ENCODE measurements around the gene TRA2A. TPM values are rescaled to one million over a fixed set of nuclear protein-coding genes. Genes with fewer than 3 reads are reported as not detected.

The TRA2A gene
- total RNA-seq, result 58.3 to 93.2 TPM (median 60.9 TPM) in 3 replicates
- long read RNA-seq, partial matches to known transcripts, result 0 of 5 reads
- long read RNA-seq, other reads (novel, unspliced or antisense), result 4 of 5 reads

DNA sequence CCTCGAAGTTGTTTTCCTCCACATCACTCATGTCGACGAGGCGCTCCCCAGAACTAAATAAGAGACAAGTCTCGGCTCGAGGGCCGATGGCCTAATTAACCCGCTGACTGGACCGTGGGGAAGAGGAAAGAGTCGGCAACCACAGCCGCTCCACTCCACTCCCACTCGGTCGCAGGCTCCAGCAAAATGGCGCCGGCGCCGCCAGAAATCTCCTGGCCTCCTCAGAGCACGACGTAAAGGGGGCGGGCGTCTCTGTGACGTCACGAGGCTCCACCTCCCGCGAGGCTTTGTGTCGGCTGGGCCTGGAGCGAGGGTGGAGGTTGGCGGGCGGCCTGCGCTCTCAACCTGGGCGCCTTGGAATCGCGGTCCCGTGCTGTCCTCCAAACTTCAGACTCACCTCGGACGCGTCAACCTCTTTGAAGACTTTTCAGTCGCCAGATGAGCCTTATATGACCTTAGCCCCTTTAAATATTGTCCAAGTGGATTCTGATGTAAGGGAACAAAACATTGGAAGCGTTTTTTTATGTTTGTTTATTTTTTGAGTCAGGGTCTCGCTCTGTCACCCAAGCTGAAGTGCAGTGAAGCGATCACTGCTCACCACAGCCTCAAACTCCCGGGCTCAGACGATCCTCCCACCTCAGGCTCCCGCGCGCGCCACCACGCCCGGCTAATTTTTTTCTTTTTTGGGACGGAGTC lies at the start of gene TRA2A:
TSS of gene TRA2A (minus strand) at position 188 of the 696 bp plus-strand sequence. CDS start at position 31, 157 bp downstream.
- TF ChIP-seq, protein P1, sequence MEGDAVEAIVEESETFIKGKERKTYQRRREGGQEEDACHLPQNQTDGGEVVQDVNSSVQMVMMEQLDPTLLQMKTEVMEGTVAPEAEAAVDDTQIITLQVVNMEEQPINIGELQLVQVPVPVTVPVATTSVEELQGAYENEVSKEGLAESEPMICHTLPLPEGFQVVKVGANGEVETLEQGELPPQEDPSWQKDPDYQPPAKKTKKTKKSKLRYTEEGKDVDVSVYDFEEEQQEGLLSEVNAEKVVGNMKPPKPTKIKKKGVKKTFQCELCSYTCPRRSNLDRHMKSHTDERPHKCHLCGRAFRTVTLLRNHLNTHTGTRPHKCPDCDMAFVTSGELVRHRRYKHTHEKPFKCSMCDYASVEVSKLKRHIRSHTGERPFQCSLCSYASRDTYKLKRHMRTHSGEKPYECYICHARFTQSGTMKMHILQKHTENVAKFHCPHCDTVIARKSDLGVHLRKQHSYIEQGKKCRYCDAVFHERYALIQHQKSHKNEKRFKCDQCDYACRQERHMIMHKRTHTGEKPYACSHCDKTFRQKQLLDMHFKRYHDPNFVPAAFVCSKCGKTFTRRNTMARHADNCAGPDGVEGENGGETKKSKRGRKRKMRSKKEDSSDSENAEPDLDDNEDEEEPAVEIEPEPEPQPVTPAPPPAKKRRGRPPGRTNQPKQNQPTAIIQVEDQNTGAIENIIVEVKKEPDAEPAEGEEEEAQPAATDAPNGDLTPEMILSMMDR (IDR thresholded peaks at IDR 0.05), result no peak
- Mint-ChIP-seq H3K27me3 (ENCODE audit: low read depth) (no peaks in the 10 kb centered on the region), H3K4me1 (ENCODE audit: low read depth) (peaks cover 43% of the 10 kb centered on the region), H3K36me3 (ENCODE audit: low read depth) (peaks cover 2% of the 10 kb centered on the region), H3K9me3 (ENCODE audit: low read depth) (no peaks in the 10 kb centered on the region), H3K4me3 (ENCODE audit: unreplicated experiment) (peak within 1 kb of the TSS; percentile 100), H3K27ac (ENCODE audit: unreplicated experiment) (peak within 1 kb of the TSS; percentile 100)
- DNase-seq (ENCODE audit: low spot score), result peak; percentile 97

DNA sequence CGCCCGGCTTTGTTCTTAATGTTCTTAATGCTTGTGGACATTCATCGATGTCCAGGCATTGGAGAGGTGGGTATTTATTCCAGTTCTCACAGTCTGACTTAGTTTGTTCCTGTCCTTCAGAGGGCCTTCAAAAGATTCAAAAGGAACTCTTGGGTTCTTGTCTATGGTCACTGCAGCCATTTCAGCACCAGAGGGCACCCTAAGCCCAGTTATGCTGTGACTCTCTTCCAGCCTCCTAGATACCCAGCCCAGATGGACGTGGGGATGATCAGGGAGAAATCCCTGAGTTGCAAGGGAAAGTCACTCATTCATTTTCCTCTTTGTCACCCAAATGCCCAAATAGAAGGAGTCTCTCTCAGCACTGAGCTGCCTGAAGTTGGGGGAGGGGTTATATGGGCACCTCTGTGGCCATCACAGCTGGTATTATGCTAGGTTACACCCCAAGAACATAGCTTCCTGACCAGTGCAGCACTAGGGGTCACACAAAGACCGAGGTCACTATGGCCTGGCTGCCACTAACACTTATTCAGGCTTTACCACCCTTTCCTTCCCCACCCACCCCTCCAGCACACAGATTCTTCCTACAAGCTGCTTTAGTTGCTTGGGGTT lies 38.9 kb upstream of the TRA2A start:
- Mint-ChIP-seq H3K27me3 (ENCODE audit: low read depth) (peaks cover 3% of the 10 kb centered on the region), H3K4me3 (ENCODE audit: unreplicated experiment) (no peak overlapping the region), H3K4me1 (ENCODE audit: low read depth) (no peaks in the 10 kb centered on the region), H3K9me3 (ENCODE audit: low read depth) (no peaks in the 10 kb centered on the region), H3K27ac (ENCODE audit: unreplicated experiment) (no peak overlapping the region), H3K36me3 (ENCODE audit: low read depth) (no peaks in the 10 kb centered on the region)
- TF ChIP-seq, protein P1 (IDR thresholded peaks at IDR 0.05), result peak; percentile 96
- DNase-seq (ENCODE audit: low spot score), result no peak

DNA sequence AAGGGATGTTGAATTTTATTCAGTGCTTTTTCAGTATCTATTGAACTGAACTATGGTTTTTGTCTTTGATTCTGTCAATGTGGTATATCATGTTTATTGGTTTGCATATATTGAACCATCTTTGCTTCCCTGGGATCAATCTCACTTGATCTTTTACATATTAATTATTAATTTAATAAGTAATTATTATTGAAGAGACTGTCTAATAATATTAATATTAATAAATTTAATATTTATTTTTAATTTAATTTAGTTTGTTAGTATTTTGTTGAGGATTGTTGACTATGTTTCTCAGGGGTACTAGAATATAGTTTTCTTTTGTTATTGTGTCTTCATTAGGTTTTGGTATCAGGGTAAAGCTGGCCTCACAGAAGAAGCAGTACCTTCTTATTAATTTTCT lies 26.5 kb upstream of the TRA2A start:
- Mint-ChIP-seq H3K4me1 (ENCODE audit: low read depth) (no peaks in the 10 kb centered on the region), H3K4me3 (ENCODE audit: unreplicated experiment) (no peak overlapping the region), H3K36me3 (ENCODE audit: low read depth) (no peaks in the 10 kb centered on the region), H3K27ac (ENCODE audit: unreplicated experiment) (no peak overlapping the region), H3K27me3 (ENCODE audit: low read depth) (peaks cover 25% of the 10 kb centered on the region), H3K9me3 (ENCODE audit: low read depth) (peaks cover 4% of the 10 kb centered on the region)
- DNase-seq (ENCODE audit: low spot score), result no peak
- TF ChIP-seq, protein P1 (IDR thresholded peaks at IDR 0.05), result no peak

DNA sequence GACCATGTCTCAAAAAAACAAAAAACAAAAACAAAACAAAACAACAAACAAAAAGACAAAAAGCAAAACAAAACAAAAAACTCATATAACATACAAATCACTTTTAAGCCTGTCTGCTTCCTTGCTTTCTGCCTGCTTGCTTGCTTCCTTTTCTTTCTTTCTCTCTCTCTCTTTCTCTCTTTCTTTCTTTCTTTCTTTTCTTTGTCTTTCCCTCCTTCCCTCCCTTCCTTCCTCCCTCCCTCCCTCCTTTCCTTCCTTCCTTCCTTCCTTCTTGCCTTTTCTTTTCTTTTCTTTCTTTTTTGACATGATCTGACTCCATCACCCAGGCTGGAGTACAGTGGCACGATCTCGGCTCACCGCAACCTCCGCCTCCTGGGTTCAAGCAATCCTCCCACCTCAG lies 15.9 kb upstream of the TRA2A start:
- H3K4me1 Mint-ChIP-seq (ENCODE audit: low read depth), result peaks cover 5% of the 10 kb centered on the region
- TF ChIP-seq, protein P1 (IDR thresholded peaks at IDR 0.05), result no peak
- no peaks in the 10 kb centered on the region for H3K36me3 Mint-ChIP-seq (ENCODE audit: low read depth)
- H3K4me3 Mint-ChIP-seq (ENCODE audit: unreplicated experiment), result no peak overlapping the region
- no peak overlapping the region for H3K27ac Mint-ChIP-seq (ENCODE audit: unreplicated experiment)
- peaks cover 3% of the 10 kb centered on the region for H3K27me3 Mint-ChIP-seq (ENCODE audit: low read depth)
- no peaks in the 10 kb centered on the region for H3K9me3 Mint-ChIP-seq (ENCODE audit: low read depth)
- no peak for DNase-seq (ENCODE audit: low spot score)

DNA sequence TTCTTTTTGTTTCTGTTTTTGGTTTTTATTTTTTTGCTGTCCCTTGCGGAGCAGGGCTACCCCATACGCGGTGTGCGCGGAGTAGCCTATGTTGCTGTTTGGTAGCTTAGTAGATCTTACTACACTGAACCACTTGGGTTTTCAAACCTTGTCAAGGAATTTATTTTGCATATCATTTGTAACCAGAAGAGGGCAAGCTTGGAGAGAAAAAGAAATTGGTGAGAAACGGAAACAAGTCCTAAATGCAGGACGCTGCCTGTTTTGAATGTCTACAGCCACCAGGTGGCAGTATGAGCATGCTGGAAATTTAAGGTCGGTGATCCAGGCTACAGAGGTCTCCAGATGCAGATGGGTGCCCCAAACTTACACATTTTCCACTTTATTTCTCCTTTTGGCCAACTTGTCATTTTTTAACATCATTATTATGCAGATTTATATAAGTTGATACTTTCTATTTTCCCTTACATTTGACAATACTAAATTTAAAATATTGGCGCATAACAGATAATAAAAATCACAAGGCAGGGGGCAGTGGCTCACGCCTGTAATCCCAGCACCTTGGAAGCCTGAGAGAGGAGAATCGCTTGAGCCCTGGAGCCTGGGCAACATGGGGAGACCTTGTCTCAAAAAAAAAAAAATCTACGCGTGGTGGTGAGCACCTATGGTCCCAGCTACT lies 15.3 kb upstream of the TRA2A start:
- TF ChIP-seq, protein P1 (IDR thresholded peaks at IDR 0.05), result peak; percentile 97
- no peaks in the 10 kb centered on the region for H3K36me3 Mint-ChIP-seq (ENCODE audit: low read depth)
- no peak overlapping the region for H3K27ac Mint-ChIP-seq (ENCODE audit: unreplicated experiment)
- H3K9me3 Mint-ChIP-seq (ENCODE audit: low read depth), result no peaks in the 10 kb centered on the region
- H3K4me3 Mint-ChIP-seq (ENCODE audit: unreplicated experiment), result no peak overlapping the region
- H3K27me3 Mint-ChIP-seq (ENCODE audit: low read depth), result peaks cover 3% of the 10 kb centered on the region
- H3K4me1 Mint-ChIP-seq (ENCODE audit: low read depth), result peaks cover 5% of the 10 kb centered on the region
- DNase-seq (ENCODE audit: low spot score), result no peak

All from chondrocyte (in vitro differentiated cells).